Kidney (tissue), 14 donors: Measurements from ENCODE around the gene BCL2L11. TPM values are rescaled to one million over a fixed set of nuclear protein-coding genes. Genes with fewer than 3 reads are reported as not detected.

Experiments used
- DNase-seq, 5 donors: peaks; one replicate each; pipeline ENCODE4 v3.0.0-alpha.2; 2013 to 2020
- FAIRE-seq: peaks from 2 replicates; lab custom pipeline; 2012; peaks lifted over from hg19 to GRCh38; lab: Jason Lieb, UNC
- H3K27ac ChIP-seq, 2 donors: one replicate each; pipeline ENCODE4 v1.7.0; 2013; ENCODE audit warnings: low read depth in 2 of 2, low read length in 2 of 2, inconsistent platforms in 1 of 2
- H3K27me3 ChIP-seq: one replicate; pipeline ENCODE4 v1.7.1; 2013; ENCODE audit warnings: low read length, inconsistent platforms; ENCODE audit not compliant: control insufficient read depth, insufficient read depth
- H3K36me3 ChIP-seq, 3 donors: one replicate each; pipeline versions ENCODE4 v1.7.0 to v1.7.1; 2013; ENCODE audit warnings: low read length in 3 of 3, control low read depth in 1 of 3, inconsistent platforms in 1 of 3; ENCODE audit not compliant: insufficient read depth in 3 of 3, control insufficient read depth in 2 of 3
- H3K4me1 ChIP-seq, 3 donors: one replicate each; pipeline versions ENCODE4 v1.7.0 to v1.7.1; 2013; ENCODE audit warnings: low read length in 3 of 3, inconsistent platforms in 1 of 3, low read depth in 1 of 3; ENCODE audit not compliant: control insufficient read depth in 2 of 3, insufficient read depth in 2 of 3
- H3K4me3 ChIP-seq, 3 donors: one replicate each; pipeline versions ENCODE4 v1.7.0 to v1.8.1; 2013; ENCODE audit warnings: low read length in 3 of 3, control low read depth in 1 of 3, inconsistent platforms in 1 of 3
- H3K9ac ChIP-seq, 3 donors: one replicate each; pipeline versions ENCODE4 v1.7.0 to v1.7.1; 2013; ENCODE audit warnings: low read length in 3 of 3, control low read depth in 1 of 3, inconsistent platforms in 1 of 3
- H3K9me3 ChIP-seq, 3 donors: one replicate each; pipeline versions ENCODE4 v1.7.0 to v1.7.1; 2013; ENCODE audit warnings: low read length in 3 of 3, control low read depth in 1 of 3, inconsistent platforms in 1 of 3; ENCODE audit not compliant: control insufficient read depth in 2 of 3, insufficient read depth in 1 of 3
- intact Hi-C: fragments of 100-400 bp; cut with DNase I; formaldehyde crosslinking; loops from one replicate; pipeline ENCODE4 v1.11.1; 2022
- polyA plus RNA-seq: library from polyadenylated mRNA; stranded (reverse); fragments of 350-450 nt; fragmentation: Illumina TruSeq; extraction: RNeasy Lipid Tissue Mini Kit (QIAGEN cat#74804); gene quantifications from one replicate; pipeline ENCODE4 v1.2.3, GENCODE V29; 2014; ENCODE audit warnings: low read depth, low replicate concordance; ENCODE audit not compliant: insufficient read depth
- total RNA-seq: library from RNA; stranded (reverse); fragmentation: NEBNext Ultra II Directional; extraction: Animal tissue kit (Norgen Biotek cat#: 25700); gene quantifications from one replicate; pipeline ENCODE4 v1.2.1, GENCODE V29; 2021
- TF ChIP-seq, protein P1 (sequence below): IDR thresholded peaks from 3 replicates; pipeline ENCODE4 v1.5.1; 2012; ENCODE audit warnings: mild to moderate bottlenecking, moderate library complexity, borderline replicate concordance; ENCODE audit not compliant: insufficient read depth; ENCODE audit errors: extremely low read depth
- donor health status: control.
- donor health status: control.
- donor health status: control.
- donor health status: control.
- donor health status: control.
- donor health status: DM: yes; HTN: yes; CAD: no.
- donor health status: Normal renal cell carcinoma (clear cell type).

The BCL2L11 gene
- total and polyA plus RNA-seq, 2 donors from 2014 or later: 6.5 to 32.7 TPM

DNA sequence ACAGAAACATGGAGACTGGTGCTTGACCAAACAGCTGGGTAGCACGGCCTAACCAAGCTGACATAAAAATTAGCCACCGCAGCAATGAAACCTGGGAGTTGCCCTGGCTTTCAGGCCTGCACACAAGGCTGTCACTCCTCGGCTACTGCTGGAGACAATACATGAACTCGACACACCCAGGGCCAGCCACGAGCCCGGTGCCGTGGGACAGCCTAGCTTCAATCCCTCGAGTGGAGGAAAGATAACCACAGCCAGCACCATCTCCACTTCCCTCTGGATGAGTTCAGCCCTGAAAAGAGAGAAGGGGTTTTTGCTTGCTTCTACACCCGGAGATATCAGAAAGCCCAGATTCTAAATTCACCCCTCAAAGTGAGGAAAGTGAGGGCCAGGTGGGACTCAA lies 78.0 kb downstream of the BCL2L11 start:
- TF ChIP-seq, protein P1, sequence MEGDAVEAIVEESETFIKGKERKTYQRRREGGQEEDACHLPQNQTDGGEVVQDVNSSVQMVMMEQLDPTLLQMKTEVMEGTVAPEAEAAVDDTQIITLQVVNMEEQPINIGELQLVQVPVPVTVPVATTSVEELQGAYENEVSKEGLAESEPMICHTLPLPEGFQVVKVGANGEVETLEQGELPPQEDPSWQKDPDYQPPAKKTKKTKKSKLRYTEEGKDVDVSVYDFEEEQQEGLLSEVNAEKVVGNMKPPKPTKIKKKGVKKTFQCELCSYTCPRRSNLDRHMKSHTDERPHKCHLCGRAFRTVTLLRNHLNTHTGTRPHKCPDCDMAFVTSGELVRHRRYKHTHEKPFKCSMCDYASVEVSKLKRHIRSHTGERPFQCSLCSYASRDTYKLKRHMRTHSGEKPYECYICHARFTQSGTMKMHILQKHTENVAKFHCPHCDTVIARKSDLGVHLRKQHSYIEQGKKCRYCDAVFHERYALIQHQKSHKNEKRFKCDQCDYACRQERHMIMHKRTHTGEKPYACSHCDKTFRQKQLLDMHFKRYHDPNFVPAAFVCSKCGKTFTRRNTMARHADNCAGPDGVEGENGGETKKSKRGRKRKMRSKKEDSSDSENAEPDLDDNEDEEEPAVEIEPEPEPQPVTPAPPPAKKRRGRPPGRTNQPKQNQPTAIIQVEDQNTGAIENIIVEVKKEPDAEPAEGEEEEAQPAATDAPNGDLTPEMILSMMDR: no peak
- Histone ChIP-seq H3K9me3 (no peaks in the 10 kb centered on the region), H3K27me3 (no peaks in the 10 kb centered on the region), H3K4me3 (no peak overlapping the region), H3K36me3 (no peaks in the 10 kb centered on the region), H3K9ac (no peak overlapping the region), H3K4me1 (no peaks in the 10 kb centered on the region), H3K27ac (no peak overlapping the region)
- FAIRE-seq (no peak), DNase-seq (no peak)
- intact Hi-C loops: no loop called here

DNA sequence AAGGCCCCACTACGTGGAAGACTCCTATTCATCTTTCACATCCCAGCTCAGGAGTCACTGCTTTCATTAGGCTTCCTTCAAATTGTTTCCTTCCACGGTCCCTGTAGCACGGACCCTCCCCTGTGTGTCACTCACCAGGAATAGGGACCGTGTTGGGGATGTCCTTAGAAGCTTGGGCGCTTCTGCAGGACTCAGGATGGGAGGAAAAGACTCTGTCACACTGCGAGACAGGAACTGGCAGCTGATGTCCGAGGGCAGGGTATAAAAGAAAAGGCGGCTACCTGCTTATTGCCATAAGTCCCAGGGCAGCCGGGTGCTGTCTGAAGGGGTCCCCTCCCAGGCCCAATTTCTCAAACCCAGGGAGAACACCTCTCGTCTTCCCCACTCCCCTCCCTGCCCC lies 79.1 kb downstream of the BCL2L11 start:
- DNase-seq (no peak), FAIRE-seq (no peak)
- no peak overlapping the region for H3K4me3 ChIP-seq
- H3K27ac ChIP-seq: no peak overlapping the region
- no peak overlapping the region for H3K9ac ChIP-seq
- H3K27me3 ChIP-seq: no peaks in the 10 kb centered on the region
- no peaks in the 10 kb centered on the region for H3K4me1 ChIP-seq
- H3K9me3 ChIP-seq: no peaks in the 10 kb centered on the region
- intact Hi-C loops: no loop called here
- no peaks in the 10 kb centered on the region for H3K36me3 ChIP-seq
- TF ChIP-seq, protein P1: no peak

DNA sequence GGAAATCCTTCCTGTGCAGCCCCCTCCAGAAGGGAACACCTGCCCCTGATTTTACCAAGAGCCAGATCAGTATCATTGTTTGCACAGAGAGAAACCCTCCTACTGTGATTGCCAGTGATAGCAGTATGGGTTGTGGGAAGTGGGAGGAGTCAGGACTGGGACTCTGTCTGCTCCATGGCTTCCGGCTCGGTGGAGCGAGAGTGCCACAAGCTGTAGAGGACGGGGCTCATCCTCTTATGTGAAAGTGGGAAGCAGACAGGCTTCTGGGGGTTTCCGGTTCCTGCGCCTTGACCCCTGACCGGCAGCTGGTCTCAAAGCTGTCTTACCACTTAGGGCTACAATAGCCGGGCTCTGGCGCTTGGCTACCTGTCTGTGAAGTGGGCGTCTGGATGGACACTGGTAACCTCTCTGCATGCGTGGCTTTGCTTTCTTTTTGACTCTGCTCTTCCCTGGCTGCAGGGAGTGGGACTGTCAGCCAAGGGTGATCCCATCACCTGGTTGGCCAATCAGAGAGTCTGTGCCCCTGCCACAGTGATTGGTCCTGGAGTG lies 79.7 kb downstream of the BCL2L11 start:
- Histone ChIP-seq H3K9ac (no peak overlapping the region), H3K9me3 (no peaks in the 10 kb centered on the region), H3K4me1 (no peaks in the 10 kb centered on the region), H3K36me3 (no peaks in the 10 kb centered on the region), H3K27ac (no peak overlapping the region), H3K4me3 (no peak overlapping the region), H3K27me3 (no peaks in the 10 kb centered on the region)
- TF ChIP-seq, protein P1: no peak
- DNase-seq: peak in 1 of 5 donors; percentile 19
- no peak for FAIRE-seq
- intact Hi-C loops: no loop called here

DNA sequence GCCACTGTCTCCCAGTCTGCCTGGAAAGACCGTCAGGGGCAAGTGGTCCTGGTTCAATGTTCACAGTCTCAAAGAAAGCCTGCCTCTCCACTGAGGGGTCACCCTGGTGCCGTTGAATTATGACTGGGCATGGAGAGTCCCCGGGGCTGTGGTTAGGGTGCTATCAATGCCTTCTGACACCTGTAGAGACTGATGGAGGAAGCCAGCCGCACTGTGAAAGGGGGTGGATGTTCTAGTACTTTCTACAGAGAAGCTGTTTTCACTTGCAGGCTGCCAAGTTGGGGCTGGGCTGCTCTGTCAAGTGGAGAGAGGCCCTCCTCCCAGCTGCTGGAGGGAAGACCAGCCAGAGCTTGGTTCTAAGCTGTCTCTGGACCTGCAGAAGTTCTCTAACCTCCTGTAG lies 80.5 kb downstream of the BCL2L11 start:
- no peak overlapping the region for H3K9ac ChIP-seq
- no peaks in the 10 kb centered on the region for H3K9me3 ChIP-seq
- H3K27ac ChIP-seq: no peak overlapping the region
- FAIRE-seq (no peak), DNase-seq (no peak)
- H3K4me1 ChIP-seq: no peaks in the 10 kb centered on the region
- H3K27me3 ChIP-seq: no peaks in the 10 kb centered on the region
- intact Hi-C loops: no loop called here
- H3K36me3 ChIP-seq: no peaks in the 10 kb centered on the region
- TF ChIP-seq, protein P1: no peak
- H3K4me3 ChIP-seq: no peak overlapping the region
